CD14-positive monocyte (primary cell): ENCODE data around the gene GBP3. TPM values are rescaled to one million over a fixed set of nuclear protein-coding genes. Genes with fewer than 3 reads are reported as not detected.

Experiments used
- DNase-seq, 3 donors: peaks; one replicate each; pipeline ENCODE4 v3.0.0-alpha.2; 2011 to 2022
- H2AFZ ChIP-seq: 2 replicates; pipeline ENCODE4 v1.6.0; 2012; ENCODE audit warnings: mild to moderate bottlenecking, low read depth, low read length, inconsistent platforms; ENCODE audit not compliant: insufficient read depth, poor library complexity, severe bottlenecking
- H3K27ac ChIP-seq, 2 donors: 1 replicate in 1 of 2; 2 replicates in 1 of 2; pipeline ENCODE4 v1.5.1; 2012 to 2013; ENCODE audit warnings: low read length in 2 of 2, control low read depth in 1 of 2, inconsistent platforms in 1 of 2, low read depth in 1 of 2, mild to moderate bottlenecking in 1 of 2
- H3K27me3 ChIP-seq, 2 donors: one replicate each; pipeline versions ENCODE4 v1.6.0 to v1.6.1; 2011 to 2013; ENCODE audit warnings: low read length in 2 of 2; ENCODE audit not compliant: control insufficient read depth in 2 of 2, insufficient read depth in 2 of 2
- H3K36me3 ChIP-seq, 2 donors: replicated peaks in 1 of 2; 1 replicate in 1 of 2; 2 replicates in 1 of 2; pipeline versions ENCODE4 v1.5.1 to v1.6.1; 2012 to 2013; ENCODE audit warnings: low read length in 2 of 2, control low read depth in 1 of 2, inconsistent platforms in 1 of 2, mild to moderate bottlenecking in 1 of 2; ENCODE audit not compliant: insufficient read depth in 2 of 2, control insufficient read depth in 1 of 2
- H3K4me1 ChIP-seq, 2 donors: 1 replicate in 1 of 2; 2 replicates in 1 of 2; pipeline versions ENCODE4 v1.5.1 to v1.6.1; 2012 to 2013; ENCODE audit warnings: low read length in 2 of 2, control low read depth in 1 of 2, inconsistent platforms in 1 of 2, mild to moderate bottlenecking in 1 of 2, moderate library complexity in 1 of 2; ENCODE audit not compliant: insufficient read depth in 2 of 2, control insufficient read depth in 1 of 2
- H3K4me2 ChIP-seq: replicated peaks from 2 replicates; pipeline ENCODE3; 2012; ENCODE audit warnings: low read length, moderate library complexity, mild to moderate bottlenecking; ENCODE audit not compliant: poor library complexity, severe bottlenecking; ENCODE audit errors: extremely low read depth
- H3K4me3 ChIP-seq, 3 experiments: fragments of 200-600 bp in 1 of 3; sonication (generic) in 1 of 3; replicated peaks in 1 of 3; 1 replicate in 2 of 3; 2 replicates in 1 of 3; pipeline ENCODE4 v1.5.1; 2011 to 2013; ENCODE audit warnings: low read length in 3 of 3, mild to moderate bottlenecking in 3 of 3, control low read depth in 2 of 3, low read depth in 2 of 3, inconsistent platforms in 1 of 3, moderate library complexity in 1 of 3
- H3K79me2 ChIP-seq: 2 replicates; pipeline ENCODE4 v1.6.0; 2012; ENCODE audit warnings: mild to moderate bottlenecking, control low read depth, inconsistent platforms, low read length, moderate library complexity; ENCODE audit not compliant: insufficient read depth
- H3K9ac ChIP-seq: 2 replicates; pipeline ENCODE4 v1.6.0; 2017; ENCODE audit warnings: low read length, mild to moderate bottlenecking; ENCODE audit not compliant: insufficient read depth, poor library complexity, severe bottlenecking
- H3K9me3 ChIP-seq, 2 donors: replicated peaks in 1 of 2; 1 replicate in 1 of 2; 2 replicates in 1 of 2; pipeline versions ENCODE4 v1.5.1 to v1.6.1; 2012 to 2013; ENCODE audit warnings: low read length in 2 of 2, control low read depth in 1 of 2; ENCODE audit not compliant: control insufficient read depth in 1 of 2, insufficient read depth in 1 of 2
- H4K20me1 ChIP-seq: 2 replicates; pipeline ENCODE4 v1.6.0; 2012; ENCODE audit warnings: mild to moderate bottlenecking, low read length, control low read depth, moderate library complexity; ENCODE audit not compliant: insufficient read depth
- H3K27ac Mint-ChIP-seq, 7 donors: one replicate each; pipeline ENCODE4 v1.8.0; 2020; ENCODE audit warnings: mild to moderate bottlenecking in 7 of 7, mixed read lengths in 7 of 7, moderate library complexity in 6 of 7, inconsistent platforms in 2 of 7
- H3K27me3 Mint-ChIP-seq, 3 donors: one replicate each; pipeline ENCODE4 v1.8.0; 2021 to 2022; ENCODE audit warnings: low read depth in 3 of 3, mild to moderate bottlenecking in 3 of 3, mixed read lengths in 3 of 3, moderate library complexity in 3 of 3, inconsistent platforms in 1 of 3
- H3K36me3 Mint-ChIP-seq, 2 donors: one replicate each; pipeline ENCODE4 v1.8.0; 2020; ENCODE audit warnings: mixed read lengths in 2 of 2, inconsistent platforms in 1 of 2, mild to moderate bottlenecking in 1 of 2
- H3K4me1 Mint-ChIP-seq: one replicate; pipeline ENCODE4 v1.8.0; 2020; ENCODE audit warnings: mild to moderate bottlenecking, mixed read lengths
- H3K4me3 Mint-ChIP-seq, 2 donors: one replicate each; pipeline ENCODE4 v1.8.0; 2020; ENCODE audit warnings: mild to moderate bottlenecking in 2 of 2, mixed read lengths in 2 of 2, moderate library complexity in 1 of 2
- H3K9me3 Mint-ChIP-seq, 7 donors: one replicate each; pipeline ENCODE4 v1.8.0; 2020 to 2022; ENCODE audit warnings: mixed read lengths in 7 of 7, mild to moderate bottlenecking in 6 of 7, moderate library complexity in 6 of 7, inconsistent platforms in 2 of 7
- WGBS: methylation state at CpG from one replicate; pipeline ENCODE4 v1.1.5; 2013; ENCODE audit warnings: missing lambda C conversion rate; ENCODE audit not compliant: insufficient coverage; 5-methylcytosine and 5-hydroxymethylcytosine counted together
- intact Hi-C, 2 donors: fragments of 100-400 bp; cut with micrococcal nuclease; formaldehyde crosslinking; loops; one replicate each; pipeline versions ENCODE4 v1.15.0 to v1.15.1; 2023
- polyA plus RNA-seq, 3 donors: library from polyadenylated mRNA; depleted of rRNA in 1 of 3; unstranded in 2 of 3; stranded (reverse) in 1 of 3; fragments of 300-500 nt in 2 of 3; fragments of >200 nt in 1 of 3; fragmentation: Illumina TruSeq in 2 of 3; gene quantifications; 1 replicate in 2 of 3; 2 replicates in 1 of 3; pipeline ENCODE4 v1.2.3, GENCODE V29; 2012 to 2021
- TF ChIP-seq, protein P1 (sequence below): fragments of 200-600 bp; IDR thresholded peaks from one replicate; pipeline ENCODE4 v1.8.0; 2022; ENCODE audit warnings: antibody characterized with exemption, mild to moderate bottlenecking

GBP3 gene
- polyA plus RNA-seq, 3 donors, result 6.9 to 17.3 (median 12.4) TPM

DNA sequence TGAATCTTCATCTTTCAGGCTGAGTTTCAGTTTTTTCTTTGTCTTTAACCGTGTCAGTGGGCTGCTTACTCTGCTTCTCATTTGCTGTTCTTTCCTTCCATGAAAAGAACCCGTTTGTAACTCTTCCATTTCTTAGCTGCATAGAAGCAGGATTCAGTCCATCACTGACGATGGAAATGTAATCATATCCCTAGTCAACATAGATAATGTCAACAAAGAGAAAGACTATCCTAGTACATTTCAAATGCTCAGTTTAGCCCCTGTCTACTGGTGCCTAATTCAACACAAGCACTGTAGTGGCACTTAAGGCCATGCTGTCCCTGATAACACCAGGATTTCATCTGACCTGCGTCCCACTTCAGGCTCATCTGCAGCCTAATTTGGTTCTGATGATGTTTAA is 42.0 kb upstream of the GBP3 start:
- no peak for DNase-seq
- Histone ChIP-seq H3K4me2 (peak overlapping the region; percentile 70), H3K79me2 (peaks cover 13% of the 10 kb centered on the region), H3K27me3 (no peaks in the 10 kb centered on the region), H2AFZ (peak overlapping the region; percentile 75), H3K9ac (peak overlapping the region; percentile 72), H3K36me3 (peaks cover 5 to 22% of the 10 kb centered on the region in 2 donors), H3K4me1 (peaks cover 13 to 38% of the 10 kb centered on the region in 2 donors), H3K27ac (peak overlapping the region; percentile 50 to 93), H4K20me1 (no peaks in the 10 kb centered on the region), H3K9me3 (no peaks in the 10 kb centered on the region), H3K4me3 (peak overlapping the region; percentile 52 to 100 (median 82))
- peak overlapping the region; percentile 79 to 97 for H3K4me3 Mint-ChIP-seq
- 14% methylated on average over 2 of the region's 4 CpGs for whole genome bisulfite sequencing
- H3K4me1 Mint-ChIP-seq, result peaks cover 45% of the 10 kb centered on the region
- peak overlapping the region; percentile 58 to 94 (median 89) for H3K27ac Mint-ChIP-seq
- no peaks in the 10 kb centered on the region for H3K27me3 Mint-ChIP-seq
- intact Hi-C loops, result no loop called here
- H3K36me3 Mint-ChIP-seq, result peaks cover 19 to 27% of the 10 kb centered on the region in 2 donors
- H3K9me3 Mint-ChIP-seq, result no peaks in the 10 kb centered on the region
- TF ChIP-seq, protein P1, sequence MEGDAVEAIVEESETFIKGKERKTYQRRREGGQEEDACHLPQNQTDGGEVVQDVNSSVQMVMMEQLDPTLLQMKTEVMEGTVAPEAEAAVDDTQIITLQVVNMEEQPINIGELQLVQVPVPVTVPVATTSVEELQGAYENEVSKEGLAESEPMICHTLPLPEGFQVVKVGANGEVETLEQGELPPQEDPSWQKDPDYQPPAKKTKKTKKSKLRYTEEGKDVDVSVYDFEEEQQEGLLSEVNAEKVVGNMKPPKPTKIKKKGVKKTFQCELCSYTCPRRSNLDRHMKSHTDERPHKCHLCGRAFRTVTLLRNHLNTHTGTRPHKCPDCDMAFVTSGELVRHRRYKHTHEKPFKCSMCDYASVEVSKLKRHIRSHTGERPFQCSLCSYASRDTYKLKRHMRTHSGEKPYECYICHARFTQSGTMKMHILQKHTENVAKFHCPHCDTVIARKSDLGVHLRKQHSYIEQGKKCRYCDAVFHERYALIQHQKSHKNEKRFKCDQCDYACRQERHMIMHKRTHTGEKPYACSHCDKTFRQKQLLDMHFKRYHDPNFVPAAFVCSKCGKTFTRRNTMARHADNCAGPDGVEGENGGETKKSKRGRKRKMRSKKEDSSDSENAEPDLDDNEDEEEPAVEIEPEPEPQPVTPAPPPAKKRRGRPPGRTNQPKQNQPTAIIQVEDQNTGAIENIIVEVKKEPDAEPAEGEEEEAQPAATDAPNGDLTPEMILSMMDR, result no peak

DNA sequence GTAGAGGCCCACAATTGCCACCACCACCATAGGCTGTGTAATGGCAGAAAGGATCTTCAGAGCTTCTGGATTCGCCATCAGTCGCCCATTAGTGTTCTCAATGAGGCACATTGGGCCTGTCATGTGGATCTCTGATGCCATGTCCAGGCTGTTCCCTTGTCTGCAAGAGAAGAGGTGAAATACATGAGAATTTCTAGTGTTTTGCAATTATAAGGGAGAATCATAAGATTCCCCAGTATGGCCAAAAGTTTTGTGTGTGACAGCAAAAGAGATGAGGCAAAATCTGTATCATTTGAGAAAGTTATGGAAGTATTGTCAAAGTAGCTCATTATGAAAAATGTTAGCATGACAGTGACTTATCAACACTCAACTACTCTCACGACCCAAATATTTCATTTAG is 40.4 kb upstream of the GBP3 start:
- no peaks in the 10 kb centered on the region for H3K9me3 Mint-ChIP-seq
- whole genome bisulfite sequencing, result 92% methylated on average over 2 of the region's 3 CpGs
- no peaks in the 10 kb centered on the region for H4K20me1 ChIP-seq
- no peaks in the 10 kb centered on the region for H3K27me3 ChIP-seq
- no peak for DNase-seq
- peaks cover 44% of the 10 kb centered on the region for H3K4me1 Mint-ChIP-seq
- H3K27ac Mint-ChIP-seq, result peak overlapping the region in 2 of 7 donors; percentile 36 to 70
- no peaks in the 10 kb centered on the region for H3K9me3 ChIP-seq
- TF ChIP-seq, protein P1, result no peak
- H3K79me2 ChIP-seq, result peaks cover 13% of the 10 kb centered on the region
- peaks cover 13 to 36% of the 10 kb centered on the region in 2 donors for H3K4me1 ChIP-seq
- H3K4me2 ChIP-seq, result no peak overlapping the region
- no peak overlapping the region for H3K9ac ChIP-seq
- intact Hi-C loops, result no loop called here
- H3K4me3 ChIP-seq, result peak overlapping the region in 1 of 3 experiments; percentile 82
- no peak overlapping the region for H2AFZ ChIP-seq
- H3K27ac ChIP-seq, result no peak overlapping the region
- peaks cover 0 to 1% (median 0%) of the 10 kb centered on the region in 3 donors for H3K27me3 Mint-ChIP-seq
- H3K4me3 Mint-ChIP-seq, result peak overlapping the region; percentile 47 to 97
- peaks cover 27 to 40% of the 10 kb centered on the region in 2 donors for H3K36me3 Mint-ChIP-seq
- H3K36me3 ChIP-seq, result peaks cover 17 to 38% of the 10 kb centered on the region in 2 donors
